ENCODE results near the gene PCSK2. TPM values are rescaled to one million over a fixed set of nuclear protein-coding genes. Genes with fewer than 3 reads are reported as not detected.

Gene PCSK2
- polyA plus RNA-seq, 2 of the 4 experiments (the other 2 are of a cell fraction) = 0.01 TPM; not detected in 1

DNA sequence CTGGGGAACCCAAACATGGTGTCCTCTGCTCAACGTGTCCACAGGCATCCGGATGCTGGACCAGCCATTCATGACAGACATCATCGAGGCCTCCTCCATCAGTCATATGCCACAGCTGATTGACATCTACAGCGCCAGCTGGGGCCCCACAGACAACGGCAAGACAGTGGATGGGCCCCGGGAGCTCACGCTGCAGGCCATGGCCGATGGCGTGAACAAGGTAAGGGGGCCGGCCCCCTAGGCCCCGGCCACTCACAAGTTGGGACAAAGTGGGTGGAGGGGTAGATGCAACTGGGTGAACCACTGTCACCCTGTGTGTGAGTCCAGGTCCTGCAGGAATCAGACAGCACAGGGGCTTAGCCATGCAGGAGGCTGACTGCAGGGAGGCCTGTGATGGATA, 209.8 kb downstream of the PCSK2 start:
- no peak for ATAC-seq
- H3K4me3 ChIP-seq = no peak overlapping the region
- TF ChIP-seq, protein P1, sequence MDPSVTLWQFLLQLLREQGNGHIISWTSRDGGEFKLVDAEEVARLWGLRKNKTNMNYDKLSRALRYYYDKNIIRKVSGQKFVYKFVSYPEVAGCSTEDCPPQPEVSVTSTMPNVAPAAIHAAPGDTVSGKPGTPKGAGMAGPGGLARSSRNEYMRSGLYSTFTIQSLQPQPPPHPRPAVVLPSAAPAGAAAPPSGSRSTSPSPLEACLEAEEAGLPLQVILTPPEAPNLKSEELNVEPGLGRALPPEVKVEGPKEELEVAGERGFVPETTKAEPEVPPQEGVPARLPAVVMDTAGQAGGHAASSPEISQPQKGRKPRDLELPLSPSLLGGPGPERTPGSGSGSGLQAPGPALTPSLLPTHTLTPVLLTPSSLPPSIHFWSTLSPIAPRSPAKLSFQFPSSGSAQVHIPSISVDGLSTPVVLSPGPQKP (IDR thresholded peaks at IDR 0.05; ENCODE audit: low read depth, low read length) = no peak
- TF ChIP-seq FOSL2 (IDR thresholded peaks at IDR 0.05) (no peak), FOSL2 (CRISPR knock-in tag; IDR thresholded peaks at IDR 0.05) (no peak), NR3C1 (IDR thresholded peaks at IDR 0.05) (no peak), HEYL (CRISPR knock-in tag; IDR thresholded peaks at IDR 0.05) (no peak), FOXS1 (CRISPR knock-in tag; IDR thresholded peaks at IDR 0.05) (no peak)
- TF ChIP-seq, protein P2, sequence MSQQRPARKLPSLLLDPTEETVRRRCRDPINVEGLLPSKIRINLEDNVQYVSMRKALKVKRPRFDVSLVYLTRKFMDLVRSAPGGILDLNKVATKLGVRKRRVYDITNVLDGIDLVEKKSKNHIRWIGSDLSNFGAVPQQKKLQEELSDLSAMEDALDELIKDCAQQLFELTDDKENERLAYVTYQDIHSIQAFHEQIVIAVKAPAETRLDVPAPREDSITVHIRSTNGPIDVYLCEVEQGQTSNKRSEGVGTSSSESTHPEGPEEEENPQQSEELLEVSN (IDR thresholded peaks at IDR 0.05; ENCODE audit: borderline replicate concordance, low read depth) = no peak
- CTCF ChIA-PET = interaction anchor here (2.2 to 15.8 kb wide), 3 partner anchors 16 to 631 kb away, joined by 10 to 361 read pairs (median 80); no protein-coding TSS in a partner anchor
- H3K9me3 ChIP-seq = no peaks in the 10 kb centered on the region
- no peak for DNase-seq (ENCODE audit: low read depth in 1 of 2, low spot score in 1 of 2)
- POLR2A ChIA-PET = no interaction called here
- H3K27ac ChIP-seq = no peak overlapping the region
- no peak for FAIRE-seq
- WGBS (ENCODE audit: missing lambda C conversion rate) = 48% methylated on average over 11 of the region's 11 CpGs
- no peak overlapping the region for H3K4me2 ChIP-seq
- no peaks in the 10 kb centered on the region for H3K4me1 ChIP-seq

DNA sequence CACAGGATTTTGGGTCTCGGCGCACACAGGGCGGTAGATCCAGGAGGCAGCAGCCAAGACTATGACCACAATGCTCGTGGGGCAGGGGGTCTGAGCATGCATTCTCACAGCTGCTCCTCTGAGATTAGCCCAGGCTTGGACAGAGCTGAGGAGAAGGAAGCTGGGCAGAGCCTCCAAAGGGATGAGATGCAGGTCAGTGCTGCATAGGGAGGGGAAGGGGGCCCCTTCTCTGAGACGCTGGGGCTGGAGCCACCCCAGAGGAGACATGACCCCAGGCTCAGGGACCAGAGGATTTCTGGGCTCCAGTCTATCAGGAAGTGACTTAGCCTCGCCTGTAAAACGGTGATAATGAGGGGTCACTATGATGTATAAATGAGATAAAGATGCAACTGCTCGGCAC, 210.4 kb downstream of the PCSK2 start:
- WGBS (ENCODE audit: missing lambda C conversion rate) = 48% methylated on average over 8 of the region's 8 CpGs
- no peak for TF ChIP-seq RNF2 (IDR thresholded peaks at IDR 0.05; ENCODE audit: borderline replicate concordance, low read depth)
- TF ChIP-seq CHD2 (IDR thresholded peaks at IDR 0.05; ENCODE audit: low read length, partially characterized antibody) = no peak
- TF ChIP-seq, protein P3, sequence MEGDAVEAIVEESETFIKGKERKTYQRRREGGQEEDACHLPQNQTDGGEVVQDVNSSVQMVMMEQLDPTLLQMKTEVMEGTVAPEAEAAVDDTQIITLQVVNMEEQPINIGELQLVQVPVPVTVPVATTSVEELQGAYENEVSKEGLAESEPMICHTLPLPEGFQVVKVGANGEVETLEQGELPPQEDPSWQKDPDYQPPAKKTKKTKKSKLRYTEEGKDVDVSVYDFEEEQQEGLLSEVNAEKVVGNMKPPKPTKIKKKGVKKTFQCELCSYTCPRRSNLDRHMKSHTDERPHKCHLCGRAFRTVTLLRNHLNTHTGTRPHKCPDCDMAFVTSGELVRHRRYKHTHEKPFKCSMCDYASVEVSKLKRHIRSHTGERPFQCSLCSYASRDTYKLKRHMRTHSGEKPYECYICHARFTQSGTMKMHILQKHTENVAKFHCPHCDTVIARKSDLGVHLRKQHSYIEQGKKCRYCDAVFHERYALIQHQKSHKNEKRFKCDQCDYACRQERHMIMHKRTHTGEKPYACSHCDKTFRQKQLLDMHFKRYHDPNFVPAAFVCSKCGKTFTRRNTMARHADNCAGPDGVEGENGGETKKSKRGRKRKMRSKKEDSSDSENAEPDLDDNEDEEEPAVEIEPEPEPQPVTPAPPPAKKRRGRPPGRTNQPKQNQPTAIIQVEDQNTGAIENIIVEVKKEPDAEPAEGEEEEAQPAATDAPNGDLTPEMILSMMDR (IDR thresholded peaks at IDR 0.05) = no peak
- TF ChIP-seq, protein P4, sequence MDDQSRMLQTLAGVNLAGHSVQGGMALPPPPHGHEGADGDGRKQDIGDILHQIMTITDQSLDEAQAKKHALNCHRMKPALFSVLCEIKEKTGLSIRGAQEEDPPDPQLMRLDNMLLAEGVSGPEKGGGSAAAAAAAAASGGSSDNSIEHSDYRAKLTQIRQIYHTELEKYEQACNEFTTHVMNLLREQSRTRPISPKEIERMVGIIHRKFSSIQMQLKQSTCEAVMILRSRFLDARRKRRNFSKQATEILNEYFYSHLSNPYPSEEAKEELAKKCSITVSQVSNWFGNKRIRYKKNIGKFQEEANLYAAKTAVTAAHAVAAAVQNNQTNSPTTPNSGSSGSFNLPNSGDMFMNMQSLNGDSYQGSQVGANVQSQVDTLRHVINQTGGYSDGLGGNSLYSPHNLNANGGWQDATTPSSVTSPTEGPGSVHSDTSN (IDR thresholded peaks at IDR 0.05) = no peak
- TF ChIP-seq HDAC2 (IDR thresholded peaks at IDR 0.05) = no peak
- no peak for TF ChIP-seq HEYL (CRISPR knock-in tag; IDR thresholded peaks at IDR 0.05)
- TF ChIP-seq RFX5 (IDR thresholded peaks at IDR 0.05) = no peak
- no peak for TF ChIP-seq CHD4 (IDR thresholded peaks at IDR 0.05; ENCODE audit: borderline replicate concordance)
- TF ChIP-seq HOXB5 (CRISPR knock-in tag; IDR thresholded peaks at IDR 0.05) = no peak
- TF ChIP-seq CEBPB (IDR thresholded peaks at IDR 0.05) = no peak
- TF ChIP-seq, protein P2 (IDR thresholded peaks at IDR 0.05; ENCODE audit: borderline replicate concordance, low read depth) = no peak
- no peak for TF ChIP-seq FOSL2 (IDR thresholded peaks at IDR 0.05)
- TF ChIP-seq FOSL2 (CRISPR knock-in tag; IDR thresholded peaks at IDR 0.05) = no peak
- no peak for TF ChIP-seq KDM5A (IDR thresholded peaks at IDR 0.05)
- TF ChIP-seq RARB (CRISPR knock-in tag; IDR thresholded peaks at IDR 0.05) = no peak
- TF ChIP-seq TFCP2L1 (CRISPR knock-in tag; IDR thresholded peaks at IDR 0.05) = no peak
- TF ChIP-seq KDM1A (IDR thresholded peaks at IDR 0.05; ENCODE audit: low read depth) = no peak
- ATAC-seq = no peak; a peak in 1 of 6 replicates
- no peak for DNase-seq (ENCODE audit: low read depth in 1 of 2, low spot score in 1 of 2)
- Histone ChIP-seq H3K4me3 (no peak overlapping the region), H3K27ac (no peak overlapping the region), H3K9me3 (0 out of 3 replicates have a peak, but pooled peaks cover 3% of the 10 kb centered on the region), H3K4me1 (no peaks in the 10 kb centered on the region), H3K4me2 (no peak overlapping the region)
- POLR2A ChIA-PET = no interaction called here
- CTCF ChIA-PET = interaction anchor here (9.3 to 15.8 kb wide), 2 partner anchors 17 to 632 kb away, joined by 80 to 361 read pairs; no protein-coding TSS in a partner anchor
- no peak for FAIRE-seq

All from A549 (cell line).